Measurements from ENCODE around the gene HDAC8.
A peak's percentile ranks its signal among the peaks of the same experiment; 100 is the strongest.
"Not testable (repeated sequence)": the region's sequence is repeated elsewhere in the genome, so short reads cannot be mapped to it uniquely, and the experiment has no call there.

The HDAC8 gene

DNA sequence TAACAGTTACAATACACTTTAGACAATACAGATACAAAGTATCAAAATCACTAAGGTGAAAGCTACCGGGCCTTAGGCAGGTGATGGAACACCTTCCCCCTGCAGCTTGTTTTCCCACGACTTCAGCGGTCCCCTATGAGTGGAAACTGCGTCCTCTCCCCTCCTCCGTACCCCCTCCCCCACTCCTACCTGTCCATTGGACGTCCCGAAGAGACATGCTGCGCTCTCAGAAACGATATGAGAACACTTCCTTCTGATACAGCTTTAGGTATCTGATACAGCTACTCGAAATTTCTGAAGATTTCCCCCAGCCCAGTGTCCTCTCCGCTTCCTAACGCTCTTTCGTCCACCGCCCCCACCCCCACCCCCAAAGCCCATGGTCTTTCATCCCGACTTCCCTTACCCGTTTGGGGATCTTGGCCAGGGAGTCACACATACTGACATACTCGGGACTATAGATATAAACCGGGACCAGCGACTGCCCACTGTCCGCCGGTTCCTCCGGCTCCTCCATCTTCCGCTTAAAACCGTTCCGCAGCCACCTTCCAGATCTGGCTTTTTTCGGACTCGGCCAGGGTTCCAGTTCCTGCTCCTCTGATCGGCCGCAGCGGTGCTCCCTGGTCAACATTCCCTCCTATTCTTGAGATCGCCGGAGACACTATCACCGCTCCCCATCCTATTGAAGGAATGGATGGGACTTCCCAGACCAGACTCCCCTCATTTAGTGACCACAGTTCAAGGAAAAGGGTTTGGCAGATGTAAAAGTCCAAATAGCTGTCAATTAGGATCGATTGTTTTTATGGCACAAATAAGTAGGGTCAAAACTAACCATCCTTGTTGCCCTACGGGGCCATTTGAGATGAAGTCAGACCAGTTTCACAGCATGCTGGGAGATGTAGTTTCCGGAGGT, at the start of gene HDAC8:
Gene HDAC8, minus strand, starts transcription at position 596 of the 910 bp plus-strand sequence. Its CDS starts 82 bp downstream, at position 514.
- Mint-ChIP-seq H3K9me3 (no peaks in the 10 kb centered on the region), H3K4me1 (peaks cover 11% of the 10 kb centered on the region), H3K4me3 (peak within 1 kb of the TSS; percentile 92), H3K27me3 (peaks cover 10% of the 10 kb centered on the region), H3K36me3 (peaks cover 8% of the 10 kb centered on the region), H3K27ac (peak within 1 kb of the TSS; percentile 86)
- CTCF ChIA-PET, result interaction anchor here (1.2 to 1.4 kb wide), 2 partner anchors 275 to 296 kb away, joined by 3 to 4 read pairs; partner anchors contain the start of gene RPS4X
- peak; percentile 65 for DNase-seq

DNA sequence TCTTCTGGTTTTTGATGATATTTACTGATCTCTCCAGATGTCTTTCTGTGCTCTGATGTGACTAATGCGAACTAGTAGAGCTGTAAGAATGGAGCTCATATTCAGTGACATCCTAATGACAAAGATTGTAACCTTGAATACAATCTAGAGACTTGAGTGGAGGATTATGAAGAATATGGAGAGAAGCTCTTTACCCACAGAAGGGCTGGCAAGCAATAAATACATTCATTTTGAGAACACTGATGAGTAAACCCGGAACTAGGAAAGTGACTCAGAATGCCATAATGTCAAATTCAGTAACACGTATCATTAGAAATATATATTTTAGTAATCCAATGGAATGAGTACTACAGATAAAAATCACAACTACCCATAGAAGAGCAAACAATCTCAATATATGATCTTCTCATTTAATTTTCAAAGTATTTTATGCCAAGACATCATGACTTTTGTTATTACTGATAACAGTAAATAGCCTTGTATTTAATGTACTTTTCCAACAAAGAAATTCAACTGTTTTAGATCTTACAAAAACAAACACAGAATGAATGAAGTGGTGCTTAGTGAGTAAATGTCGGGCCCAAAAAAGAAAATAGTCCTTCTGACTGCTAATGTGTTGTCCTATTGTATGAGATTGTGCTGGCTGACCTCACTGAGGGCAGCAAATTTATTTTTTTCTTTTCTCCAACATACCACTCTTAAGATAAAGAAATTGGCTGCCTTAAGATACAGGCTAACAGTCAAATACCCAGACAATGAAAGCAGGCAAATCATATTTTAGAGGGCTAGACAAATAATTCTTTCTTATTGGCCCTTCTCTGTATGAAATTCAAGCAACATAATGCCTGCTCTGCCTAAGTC, 49.2 kb upstream of the HDAC8 start:
- H3K27me3 Mint-ChIP-seq, result no peaks in the 10 kb centered on the region
- H3K4me1 Mint-ChIP-seq, result peaks cover 8% of the 10 kb centered on the region
- no peak for DNase-seq
- H3K9me3 Mint-ChIP-seq, result no peaks in the 10 kb centered on the region
- no peak overlapping the region for H3K4me3 Mint-ChIP-seq
- CTCF ChIA-PET, result no interaction called here
- H3K27ac Mint-ChIP-seq, result no peak overlapping the region
- no peaks in the 10 kb centered on the region for H3K36me3 Mint-ChIP-seq

DNA sequence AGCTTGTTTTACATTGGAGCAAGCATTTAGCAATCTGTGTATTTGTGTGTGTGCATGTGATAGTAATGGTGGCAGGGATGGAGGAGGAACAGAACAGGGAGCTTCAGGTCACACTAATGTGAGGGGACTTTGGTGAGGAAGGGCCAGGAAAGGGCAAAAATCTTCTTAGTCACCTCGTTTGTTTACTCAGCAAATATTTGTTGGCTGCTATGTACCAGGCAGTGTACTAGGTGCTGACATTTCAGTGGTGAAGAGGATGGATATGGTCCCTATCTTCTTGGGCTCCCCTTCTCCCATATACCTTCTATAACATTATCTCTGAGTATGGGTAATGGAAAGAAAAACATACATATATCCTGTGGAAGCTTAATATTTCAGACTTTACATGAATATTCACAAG, 48.5 kb upstream of the HDAC8 start:
- Mint-ChIP-seq H3K27me3 (no peaks in the 10 kb centered on the region), H3K36me3 (no peaks in the 10 kb centered on the region), H3K4me3 (no peak overlapping the region), H3K9me3 (no peaks in the 10 kb centered on the region), H3K27ac (peak overlapping the region; percentile 60), H3K4me1 (peaks cover 8% of the 10 kb centered on the region)
- no peak for DNase-seq
- CTCF ChIA-PET, result no interaction called here

DNA sequence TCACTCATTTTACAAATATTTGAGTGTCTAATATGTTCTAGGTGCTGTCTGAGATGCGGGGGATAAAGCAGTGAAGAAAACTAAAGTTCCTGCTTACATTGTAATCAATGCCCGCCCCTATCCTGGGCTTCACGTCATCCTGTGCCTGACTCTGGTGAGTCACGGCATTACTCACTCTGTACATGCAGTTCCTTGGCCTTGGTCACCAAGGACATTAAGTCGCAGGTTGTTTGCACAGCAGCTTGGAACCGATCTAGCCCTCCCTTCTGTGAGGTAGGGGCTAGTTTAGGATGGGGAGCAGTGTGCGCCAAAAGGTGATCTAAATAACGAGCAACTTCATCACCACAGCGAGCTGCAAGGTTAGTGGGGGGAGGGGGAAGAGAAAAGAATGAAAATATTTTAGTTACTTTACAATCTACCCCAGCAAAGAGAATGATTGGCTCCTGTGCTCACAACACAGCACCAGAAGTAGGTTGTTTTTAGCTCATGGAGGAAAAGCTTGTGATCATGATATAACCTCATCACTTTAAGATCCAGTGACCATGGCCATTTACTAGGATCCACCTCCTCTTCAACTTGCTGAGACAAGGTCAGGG, 48.0 kb upstream of the HDAC8 start:
- CTCF ChIA-PET, result no interaction called here
- H3K27ac Mint-ChIP-seq, result peak overlapping the region; percentile 17

DNA sequence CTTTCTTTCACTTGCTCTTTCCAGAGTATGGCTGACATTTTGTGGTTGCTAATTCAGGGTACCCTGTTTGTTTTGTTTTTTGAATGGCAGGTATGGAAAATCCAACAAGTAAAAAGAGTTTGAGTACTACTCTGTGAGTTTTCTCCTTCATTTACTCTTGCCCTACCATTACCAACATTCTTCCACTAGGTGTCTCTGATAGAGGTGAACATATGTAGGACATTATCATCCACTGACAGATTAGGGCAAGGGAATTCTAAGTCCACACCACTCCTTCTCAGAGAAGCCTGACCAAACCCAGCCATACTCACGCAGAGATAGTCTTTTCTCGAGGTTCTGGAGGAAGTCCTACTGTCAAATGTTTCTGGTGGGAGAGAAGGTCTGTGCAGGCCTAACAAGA, 36.7 kb upstream of the HDAC8 start:
- Mint-ChIP-seq H3K9me3 (no peaks in the 10 kb centered on the region), H3K4me1 (no peaks in the 10 kb centered on the region)
- CTCF ChIA-PET, result no interaction called here

More for the DNA sequence above, 48.0 kb upstream of the HDAC8 start:
- H3K4me3 Mint-ChIP-seq, result no peak overlapping the region
- H3K9me3 Mint-ChIP-seq, result no peaks in the 10 kb centered on the region
- DNase-seq, result peak; percentile 20
- H3K27me3 Mint-ChIP-seq, result no peaks in the 10 kb centered on the region
- no peaks in the 10 kb centered on the region for H3K36me3 Mint-ChIP-seq
- H3K4me1 Mint-ChIP-seq, result peaks cover 8% of the 10 kb centered on the region

DNA sequence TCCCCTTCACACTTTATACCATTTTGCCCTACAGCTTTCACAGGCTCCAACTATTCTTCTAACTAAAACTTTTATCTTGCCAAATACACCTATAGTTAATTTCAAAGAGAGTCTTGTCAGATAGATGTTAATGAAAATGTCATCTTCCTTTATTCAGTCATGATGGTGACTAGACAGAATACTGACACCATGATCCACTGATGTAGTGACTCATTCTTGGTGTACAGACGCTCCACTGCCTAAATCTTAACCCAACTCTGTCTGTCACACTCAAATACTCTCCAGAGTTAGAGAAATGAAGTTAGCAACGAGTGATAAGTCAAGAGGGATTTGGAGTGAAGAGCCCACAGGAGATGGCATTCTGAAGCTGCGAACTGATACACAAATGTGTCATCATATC, 32.1 kb upstream of the HDAC8 start:
- Mint-ChIP-seq H3K9me3 (no peaks in the 10 kb centered on the region), H3K4me1 (peaks cover 4% of the 10 kb centered on the region), H3K4me3 (no peak overlapping the region), H3K36me3 (no peaks in the 10 kb centered on the region), H3K27ac (no peak overlapping the region), H3K27me3 (no peaks in the 10 kb centered on the region)
- CTCF ChIA-PET, result no interaction called here
- DNase-seq, result no peak

More for the DNA sequence above, 36.7 kb upstream of the HDAC8 start:
- H3K4me3 Mint-ChIP-seq, result no peak overlapping the region
- H3K27me3 Mint-ChIP-seq, result no peaks in the 10 kb centered on the region
- H3K36me3 Mint-ChIP-seq, result no peaks in the 10 kb centered on the region
- no peak overlapping the region for H3K27ac Mint-ChIP-seq
- no peak for DNase-seq

DNA sequence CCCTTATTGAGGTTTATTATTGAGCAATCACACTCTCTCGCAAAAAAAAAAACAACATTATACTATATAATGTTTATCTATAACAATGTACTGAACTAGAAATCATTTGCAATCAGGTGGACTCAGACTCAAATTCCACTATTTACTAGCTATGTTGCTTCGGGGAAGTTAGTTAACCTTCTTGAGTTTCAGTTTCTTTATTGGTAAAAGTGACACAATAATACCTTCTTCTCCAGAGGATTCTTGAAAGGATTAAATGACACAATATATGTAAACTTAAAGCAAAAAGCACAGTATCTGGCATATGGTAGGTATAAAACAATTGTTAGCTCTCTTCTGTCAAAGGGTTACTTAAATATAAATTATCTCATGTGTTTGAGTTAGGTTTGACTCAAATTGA, 31.5 kb upstream of the HDAC8 start:
- Mint-ChIP-seq H3K9me3 (no peaks in the 10 kb centered on the region), H3K36me3 (no peaks in the 10 kb centered on the region), H3K4me1 (peaks cover 4% of the 10 kb centered on the region), H3K27me3 (no peaks in the 10 kb centered on the region), H3K4me3 (no peak overlapping the region), H3K27ac (no peak overlapping the region)
- CTCF ChIA-PET, result no interaction called here
- no peak for DNase-seq

DNA sequence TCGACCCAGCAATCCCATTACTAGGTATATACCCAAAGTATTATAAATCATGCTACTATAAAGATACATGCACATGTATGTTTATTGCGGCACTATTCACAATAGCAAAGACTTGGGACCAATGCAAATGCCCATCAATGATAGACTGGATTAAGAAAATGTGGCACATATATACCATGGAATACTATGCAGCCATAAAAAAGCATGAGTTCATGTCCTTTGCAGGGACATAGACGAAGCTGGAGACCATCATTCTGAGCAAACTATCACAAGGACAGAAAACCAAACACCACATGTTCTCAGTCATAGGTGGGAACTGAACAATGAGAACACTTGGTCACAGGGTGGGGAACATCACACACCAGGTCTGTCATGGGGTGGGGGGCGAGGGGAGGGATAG, 18.4 kb upstream of the HDAC8 start:
- H3K4me3 Mint-ChIP-seq, H3K27me3 Mint-ChIP-seq, H3K9me3 Mint-ChIP-seq, CTCF ChIA-PET, H3K36me3 Mint-ChIP-seq, H3K27ac Mint-ChIP-seq, H3K4me1 Mint-ChIP-seq, DNase-seq: not testable (repeated sequence)

DNA sequence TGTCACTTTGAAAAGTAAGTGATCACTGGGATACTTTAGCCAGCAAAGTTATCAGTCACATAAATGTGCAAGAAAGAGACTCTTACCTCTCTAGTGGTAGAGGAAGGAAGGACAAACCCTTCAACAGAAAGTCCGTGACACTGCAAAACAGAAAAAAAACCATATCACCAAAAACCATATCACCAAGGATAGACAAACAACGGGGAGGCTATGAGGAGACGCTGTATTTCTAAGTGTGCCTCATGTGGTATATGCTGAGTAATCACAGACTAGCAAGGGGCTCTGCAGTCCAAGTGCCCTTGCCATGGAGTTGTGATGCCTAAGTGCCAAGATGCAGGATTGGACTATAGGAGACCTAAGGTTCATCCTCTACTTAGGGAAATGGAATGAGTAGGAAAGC, 11.5 kb upstream of the HDAC8 start:
- no peaks in the 10 kb centered on the region for H3K9me3 Mint-ChIP-seq

DNA sequence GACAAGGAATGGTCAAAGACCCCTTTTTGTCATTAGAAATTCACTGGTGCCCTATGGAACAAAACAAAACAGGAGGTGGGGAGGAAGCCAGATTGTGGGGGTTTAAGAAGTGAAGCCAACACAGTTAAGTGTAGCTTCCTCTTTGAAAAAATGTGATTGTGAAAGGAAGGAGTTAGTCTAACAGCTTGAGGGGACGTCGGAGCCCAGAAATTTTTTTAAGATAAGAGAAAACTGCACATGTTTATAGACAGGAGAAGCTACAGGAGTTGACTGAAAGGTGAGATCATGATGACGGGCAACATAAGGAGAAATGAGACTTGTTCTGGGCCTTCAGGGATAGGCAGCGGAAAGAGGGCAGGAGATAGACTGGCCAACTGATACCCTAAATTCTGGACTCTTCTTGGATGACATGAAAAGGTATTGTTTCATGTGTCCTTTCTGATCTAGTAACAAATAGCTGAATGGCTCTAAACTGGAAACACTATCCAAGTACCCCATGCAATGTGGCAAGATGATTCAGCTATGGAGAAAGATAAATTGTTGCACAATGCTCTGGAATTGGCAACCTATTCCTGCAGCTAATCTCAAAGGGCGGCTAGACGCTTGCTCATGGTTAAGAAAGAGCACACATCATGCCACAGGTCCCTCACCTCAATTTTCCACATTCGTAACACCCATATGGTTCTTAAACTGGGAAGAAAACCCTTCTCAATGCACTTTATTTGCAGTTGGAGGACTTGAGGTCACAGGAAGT, 3.7 kb upstream of the HDAC8 start:
- no peak overlapping the region for H3K27ac Mint-ChIP-seq
- no peak for DNase-seq

More for the DNA sequence above, 11.5 kb upstream of the HDAC8 start:
- Mint-ChIP-seq H3K36me3 (no peaks in the 10 kb centered on the region), H3K4me3 (no peak overlapping the region), H3K27ac (no peak overlapping the region), H3K27me3 (no peaks in the 10 kb centered on the region), H3K4me1 (no peaks in the 10 kb centered on the region)
- CTCF ChIA-PET, result no interaction called here
- no peak for DNase-seq

DNA sequence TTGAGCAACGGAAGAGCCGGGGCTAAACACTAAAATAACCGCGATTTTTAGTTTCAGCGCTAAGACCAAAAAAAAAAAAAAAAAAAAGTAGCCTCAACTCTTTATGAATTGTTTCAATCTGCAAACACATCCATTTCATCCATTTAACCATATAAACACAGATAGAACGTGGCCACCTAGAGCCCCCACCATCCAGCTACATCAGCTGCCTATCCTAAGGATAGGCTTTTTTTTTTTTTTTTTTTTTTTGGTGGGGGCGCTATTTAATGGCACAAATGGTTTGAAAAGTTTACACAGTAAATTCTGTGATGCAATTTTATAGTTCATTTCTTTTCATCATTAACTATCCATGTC, 492 bp upstream of the HDAC8 start:
- Mint-ChIP-seq H3K27me3 (peaks cover 10% of the 10 kb centered on the region), H3K27ac (peak overlapping the region; percentile 86), H3K4me1 (peaks cover 11% of the 10 kb centered on the region), H3K36me3 (peaks cover 5% of the 10 kb centered on the region), H3K9me3 (no peaks in the 10 kb centered on the region), H3K4me3 (peak overlapping the region; percentile 92)
- no peak for DNase-seq
- CTCF ChIA-PET, result interaction anchor here (1.4 kb wide), 1 partner anchor 296 kb away, joined by 3 read pairs; the partner anchor contains the start of gene RPS4X

More for the DNA sequence above, 3.7 kb upstream of the HDAC8 start:
- H3K4me3 Mint-ChIP-seq, result no peak overlapping the region
- no peaks in the 10 kb centered on the region for H3K9me3 Mint-ChIP-seq
- no peaks in the 10 kb centered on the region for H3K36me3 Mint-ChIP-seq
- H3K27me3 Mint-ChIP-seq, result peaks cover 10% of the 10 kb centered on the region
- CTCF ChIA-PET, result no interaction called here
- peaks cover 4% of the 10 kb centered on the region for H3K4me1 Mint-ChIP-seq

DNA sequence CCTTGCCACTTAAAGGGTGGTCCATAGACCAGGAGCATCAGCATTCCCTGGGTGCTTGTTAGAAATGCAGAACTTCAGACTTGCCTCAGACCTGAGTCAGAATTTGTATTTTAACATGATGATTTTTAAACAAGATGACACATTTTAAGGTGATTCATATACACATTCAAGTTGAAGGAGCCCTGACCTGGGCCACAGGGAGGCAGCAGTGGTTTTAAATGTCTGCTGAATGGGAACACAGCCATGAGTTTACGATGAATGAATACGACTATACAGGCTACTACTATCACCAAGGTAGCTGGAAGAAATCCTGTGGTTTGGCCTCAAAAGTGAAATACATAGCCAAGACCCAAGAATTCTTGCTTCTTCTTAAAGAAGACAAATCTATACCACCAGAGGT, 2.9 kb downstream of the HDAC8 start:
- H3K9me3 Mint-ChIP-seq, result no peaks in the 10 kb centered on the region

DNA sequence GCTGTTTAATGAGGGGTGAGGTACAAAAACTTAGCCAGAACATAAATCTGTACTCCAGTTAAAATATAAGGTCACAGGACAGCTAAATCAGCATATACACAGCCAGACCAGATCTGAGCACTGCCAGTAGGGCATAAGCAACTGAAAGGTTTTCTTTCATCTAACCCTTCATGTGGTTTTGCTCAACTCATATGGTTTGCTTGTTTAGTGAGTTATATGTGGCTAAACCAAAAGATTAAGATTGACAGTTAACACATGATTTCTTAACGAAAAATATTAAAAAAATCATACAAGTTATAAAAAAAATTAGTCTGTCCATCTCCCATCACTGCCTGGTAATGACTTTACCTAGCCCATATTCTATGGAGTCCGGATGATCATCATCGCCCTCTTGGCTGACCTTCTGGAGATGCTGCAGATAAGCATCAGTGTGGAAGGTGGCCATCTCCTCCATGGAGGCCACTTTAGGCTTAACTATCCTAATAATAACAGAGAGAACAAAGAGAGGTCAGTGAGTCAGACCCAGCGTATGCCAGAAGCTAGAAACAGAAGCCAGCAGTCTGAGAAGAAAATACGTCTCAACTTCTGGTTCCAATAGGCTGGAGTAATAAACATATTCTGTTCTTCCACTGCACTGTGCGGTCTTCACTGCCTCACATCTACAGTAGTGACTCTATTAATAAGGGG, 4.1 kb downstream of the HDAC8 start:
- CTCF ChIA-PET, result no interaction called here

More for the DNA sequence above, 2.9 kb downstream of the HDAC8 start:
- Mint-ChIP-seq H3K4me3 (no peak overlapping the region), H3K27me3 (no peaks in the 10 kb centered on the region), H3K27ac (no peak overlapping the region), H3K36me3 (peaks cover 18% of the 10 kb centered on the region), H3K4me1 (peaks cover 11% of the 10 kb centered on the region)
- CTCF ChIA-PET, result no interaction called here
- no peak for DNase-seq

More for the DNA sequence above, 4.1 kb downstream of the HDAC8 start:
- no peaks in the 10 kb centered on the region for H3K27me3 Mint-ChIP-seq
- H3K4me3 Mint-ChIP-seq, result no peak overlapping the region
- no peaks in the 10 kb centered on the region for H3K9me3 Mint-ChIP-seq
- H3K36me3 Mint-ChIP-seq, result peaks cover 18% of the 10 kb centered on the region
- peaks cover 11% of the 10 kb centered on the region for H3K4me1 Mint-ChIP-seq
- H3K27ac Mint-ChIP-seq, result no peak overlapping the region
- DNase-seq, result no peak
